HEK293 (cell line): ENCODE data around the gene TIMP2.

Experiments used
- CTCF ChIA-PET: fragments of 350-600 bp; formaldehyde crosslinking; extraction: SDS; loops from one replicate; lab custom pipeline; 2021; ENCODE audit warnings: antibody characterized with exemption; lab: Yijun Ruan, JAX
- POLR2A ChIA-PET: fragments of 300-600 bp; formaldehyde crosslinking; extraction: SDS; loops from one replicate; lab custom pipeline; 2020; ENCODE audit warnings: antibody characterized with exemption, inconsistent platforms; lab: Yijun Ruan, JAX
- H3K27ac ChIP-seq: fragments of 200-500 bp; sonication (Bioruptor generic); 2 replicates; pipeline ENCODE4 v1.5.1; 2014; ENCODE audit warnings: low read depth, low read length, control low read depth, inconsistent platforms; ENCODE audit errors: extremely low read depth
- H3K36me3 ChIP-seq, 2 experiments: fragments of 200-500 bp in 1 of 2; sonication (Bioruptor generic) in 1 of 2; 1 replicate in 1 of 2; 2 replicates in 1 of 2; pipeline ENCODE4 v1.5.1; 2014 to 2017; ENCODE audit warnings: inconsistent platforms in 2 of 2, low read length in 2 of 2; ENCODE audit not compliant: control insufficient read depth in 2 of 2, insufficient read depth in 1 of 2
- H3K4me1 ChIP-seq: fragments of 200-500 bp; sonication (Bioruptor generic); 2 replicates; pipeline ENCODE4 v1.5.1; 2014; ENCODE audit warnings: mild to moderate bottlenecking, low read length, inconsistent platforms; ENCODE audit not compliant: control insufficient read depth, insufficient read depth
- H3K4me3 ChIP-seq: 2 replicates; pipeline ENCODE4 v1.5.1; 2011; ENCODE audit warnings: low read depth, mild to moderate bottlenecking, control low read depth, low read length, moderate library complexity
- H3K9me3 ChIP-seq: fragments of 200-500 bp; sonication (Bioruptor generic); 2 replicates; pipeline ENCODE4 v1.5.1; 2014; ENCODE audit warnings: low read depth, low read length, inconsistent platforms; ENCODE audit not compliant: control insufficient read depth, insufficient read depth
- ZNF514 ChIP-seq: fragments of 450-650 bp; formaldehyde crosslinking; IDR thresholded peaks from 2 replicates; pipeline ENCODE4 v1.5.1; 2016; ENCODE audit warnings: missing biosample characterization, missing genetic modification characterization
- ZNF596 ChIP-seq: fragments of 450-650 bp; IDR thresholded peaks from 2 replicates; pipeline ENCODE4 v1.5.0; 2018; ENCODE audit warnings: missing biosample characterization, mild to moderate bottlenecking, missing genetic modification characterization, moderate library complexity
- ZNF600 ChIP-seq: fragments of 450-650 bp; formaldehyde crosslinking; IDR thresholded peaks from 2 replicates; pipeline ENCODE4 v1.5.1; 2016; ENCODE audit warnings: missing biosample characterization, missing genetic modification characterization
- ZSCAN4 ChIP-seq: fragments of 450-650 bp; formaldehyde crosslinking; IDR thresholded peaks from 2 replicates; pipeline ENCODE4 v1.5.1; 2017; ENCODE audit warnings: missing biosample characterization, missing genetic modification characterization
- TF ChIP-seq, protein P1 (sequence below): fragments of 450-650 bp; formaldehyde crosslinking; IDR thresholded peaks from 2 replicates; pipeline ENCODE4 v1.5.1; 2016; ENCODE audit warnings: missing biosample characterization, missing genetic modification characterization
- TF ChIP-seq, protein P2 (sequence below): fragments of 450-650 bp; formaldehyde crosslinking; IDR thresholded peaks from 2 replicates; pipeline ENCODE4 v1.5.1; 2016; ENCODE audit warnings: missing biosample characterization, missing genetic modification characterization

The TIMP2 gene

DNA sequence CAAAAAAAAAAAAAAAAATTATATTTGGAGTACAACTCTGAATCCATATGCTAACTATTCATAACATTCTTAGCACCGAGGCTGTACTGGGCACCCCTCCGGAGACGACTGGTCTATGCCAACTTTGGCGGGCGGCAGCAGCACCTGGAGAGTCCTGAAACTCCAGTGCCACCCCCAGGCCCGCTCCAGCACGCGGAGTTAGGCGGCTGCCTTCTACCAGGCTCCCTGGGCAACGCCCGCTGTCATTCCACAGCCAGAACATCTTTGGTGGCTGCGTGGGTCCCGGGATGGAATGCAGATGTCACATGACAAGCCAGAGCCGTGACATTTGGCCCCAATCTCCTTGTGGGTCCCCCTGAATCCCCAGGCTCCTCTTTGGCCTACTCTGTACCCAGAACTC, 6.2 kb downstream of the TIMP2 start:
- POLR2A ChIA-PET: no interaction called here
- H3K9me3 ChIP-seq: no peaks in the 10 kb centered on the region

GRCh38 chr17:78917451-78918275, 7.5 kb downstream of the TIMP2 start:
- POLR2A ChIA-PET: interaction anchor here (0.5 kb wide), 1 partner anchor 29 kb away, joined by 3 read pairs; no protein-coding TSS in a partner anchor
- Histone ChIP-seq H3K9me3 (no peaks in the 10 kb centered on the region), H3K4me1 (no peaks in the 10 kb centered on the region), H3K27ac (no peak overlapping the region), H3K36me3 (no peaks in the 10 kb centered on the region; a peak in 1 of 3 replicates), H3K4me3 (no peak overlapping the region)
- TF ChIP-seq ZNF514 (no peak), ZSCAN4 (tag by site-specific recombination) (peak; percentile 20; the same call in 1 of the 2 replicates)
- CTCF ChIA-PET: interaction anchor here (0.6 kb wide), 3 partner anchors 14 to 806 kb away, joined by 3 to 5 read pairs (median 3); no protein-coding TSS in a partner anchor

More for the DNA sequence above, 6.2 kb downstream of the TIMP2 start:
- CTCF ChIA-PET: no interaction called here
- H3K36me3 ChIP-seq: no peaks in the 10 kb centered on the region; a peak in 1 of 3 replicates
- TF ChIP-seq, protein P1, sequence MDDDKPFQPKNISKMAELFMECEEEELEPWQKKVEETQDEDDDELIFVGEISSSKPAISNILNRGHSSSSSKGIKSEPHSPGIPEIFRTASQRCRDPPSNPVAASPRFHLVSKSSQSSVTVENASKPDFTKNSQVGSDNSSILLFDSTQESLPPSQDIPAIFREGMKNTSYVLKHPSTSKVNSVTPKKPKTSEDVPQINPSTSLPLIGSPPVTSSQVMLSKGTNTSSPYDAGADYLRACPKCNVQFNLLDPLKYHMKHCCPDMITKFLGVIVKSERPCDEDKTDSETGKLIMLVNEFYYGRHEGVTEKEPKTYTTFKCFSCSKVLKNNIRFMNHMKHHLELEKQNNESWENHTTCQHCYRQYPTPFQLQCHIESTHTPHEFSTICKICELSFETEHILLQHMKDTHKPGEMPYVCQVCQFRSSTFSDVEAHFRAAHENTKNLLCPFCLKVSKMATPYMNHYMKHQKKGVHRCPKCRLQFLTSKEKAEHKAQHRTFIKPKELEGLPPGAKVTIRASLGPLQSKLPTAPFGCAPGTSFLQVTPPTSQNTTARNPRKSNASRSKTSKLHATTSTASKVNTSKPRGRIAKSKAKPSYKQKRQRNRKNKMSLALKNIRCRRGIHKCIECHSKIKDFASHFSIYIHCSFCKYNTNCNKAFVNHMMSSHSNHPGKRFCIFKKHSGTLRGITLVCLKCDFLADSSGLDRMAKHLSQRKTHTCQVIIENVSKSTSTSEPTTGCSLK (tag by site-specific recombination): no peak
- TF ChIP-seq ZNF600 (tag by site-specific recombination): no peak
- TF ChIP-seq, protein P2, sequence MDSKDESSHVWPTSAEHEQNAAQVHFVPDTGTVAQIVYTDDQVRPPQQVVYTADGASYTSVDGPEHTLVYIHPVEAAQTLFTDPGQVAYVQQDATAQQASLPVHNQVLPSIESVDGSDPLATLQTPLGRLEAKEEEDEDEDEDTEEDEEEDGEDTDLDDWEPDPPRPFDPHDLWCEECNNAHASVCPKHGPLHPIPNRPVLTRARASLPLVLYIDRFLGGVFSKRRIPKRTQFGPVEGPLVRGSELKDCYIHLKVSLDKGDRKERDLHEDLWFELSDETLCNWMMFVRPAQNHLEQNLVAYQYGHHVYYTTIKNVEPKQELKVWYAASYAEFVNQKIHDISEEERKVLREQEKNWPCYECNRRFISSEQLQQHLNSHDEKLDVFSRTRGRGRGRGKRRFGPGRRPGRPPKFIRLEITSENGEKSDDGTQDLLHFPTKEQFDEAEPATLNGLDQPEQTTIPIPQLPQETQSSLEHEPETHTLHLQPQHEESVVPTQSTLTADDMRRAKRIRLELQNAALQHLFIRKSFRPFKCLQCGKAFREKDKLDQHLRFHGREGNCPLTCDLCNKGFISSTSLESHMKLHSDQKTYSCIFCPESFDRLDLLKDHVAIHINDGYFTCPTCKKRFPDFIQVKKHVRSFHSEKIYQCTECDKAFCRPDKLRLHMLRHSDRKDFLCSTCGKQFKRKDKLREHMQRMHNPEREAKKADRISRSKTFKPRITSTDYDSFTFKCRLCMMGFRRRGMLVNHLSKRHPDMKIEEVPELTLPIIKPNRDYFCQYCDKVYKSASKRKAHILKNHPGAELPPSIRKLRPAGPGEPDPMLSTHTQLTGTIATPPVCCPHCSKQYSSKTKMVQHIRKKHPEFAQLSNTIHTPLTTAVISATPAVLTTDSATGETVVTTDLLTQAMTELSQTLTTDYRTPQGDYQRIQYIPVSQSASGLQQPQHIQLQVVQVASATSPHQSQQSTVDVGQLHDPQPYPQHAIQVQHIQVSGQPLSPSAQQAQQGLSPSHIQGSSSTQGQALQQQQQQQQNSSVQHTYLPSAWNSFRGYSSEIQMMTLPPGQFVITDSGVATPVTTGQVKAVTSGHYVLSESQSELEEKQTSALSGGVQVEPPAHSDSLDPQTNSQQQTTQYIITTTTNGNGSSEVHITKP (tag by site-specific recombination): 0 out of 2 replicates have a peak, but pooled peaks have one; percentile 24
- TF ChIP-seq, all 188 proteins: peak for 1
- Histone ChIP-seq H3K27ac (no peak overlapping the region), H3K4me1 (peaks cover 3% of the 10 kb centered on the region), H3K4me3 (no peak overlapping the region)

- Histone ChIP-seq H3K4me1 (no peaks in the 10 kb centered on the region), H3K9me3 (no peaks in the 10 kb centered on the region)
- TF ChIP-seq, protein P2 (tag by site-specific recombination): peak; percentile 41; the same call in 1 of the 2 replicates
- TF ChIP-seq ZNF596 (tag by site-specific recombination): no peak
- TF ChIP-seq, all 188 proteins: peak for 1
- no peaks in the 10 kb centered on the region; a peak in 1 of 3 replicates for H3K36me3 ChIP-seq
- no peak overlapping the region for H3K4me3 ChIP-seq
- CTCF ChIA-PET: interaction anchor here (1.0 to 1.7 kb wide), 2 partner anchors 50 to 55 kb away, joined by 4 to 5 read pairs; no protein-coding TSS in a partner anchor
- POLR2A ChIA-PET: interaction anchor here (0.6 kb wide), 1 partner anchor 958 kb away, joined by 3 read pairs; the partner anchor contains the start of gene TNRC6C
- no peak overlapping the region for H3K27ac ChIP-seq
These were observed 9.1 kb downstream of the TIMP2 start for GRCh38 chr17:78915872-78916632.
